Erythroblast (primary cell): ENCODE results near the gene SPDYE17.
"Not testable (repeated sequence)": the region's sequence is repeated elsewhere in the genome, so short reads cannot be mapped to it uniquely, and the experiment has no call there.

Experiments
- DNase-seq, 2 experiments: peaks; one replicate each; lab custom pipeline; 2025; lab: John Stamatoyannopoulos, UW

Gene SPDYE17

GRCh38 chr7:76972391-76972790 lies 59.8 kb downstream of the SPDYE17 start:
- not testable (repeated sequence) for DNase-seq
